HepG2 (cell line): ENCODE data around the gene ZFAND3. TPM values are rescaled to one million over a fixed set of nuclear protein-coding genes. Genes with fewer than 3 reads are reported as not detected.

Experiments
- ATAC-seq: fragments of 200-7000 bp; cut with Tn5 transposase; 3 replicates; pipeline ENCODE4 v1.9.1; 2020; ENCODE audit warnings: mild to moderate bottlenecking, moderate library complexity
- BruUV-seq: library from RNA; stranded (reverse); fragments of 400-500 nt; replicated peaks from 2 replicates; lab custom pipeline; 2021; lab: Mats Ljungman, UMichigan
- CTCF ChIA-PET: fragments of 300-600 bp; formaldehyde crosslinking; extraction: SDS; loops from one replicate; lab custom pipeline; 2021; ENCODE audit warnings: low total read pairs, inconsistent platforms, low intra/inter-chr PET ratio; lab: Yijun Ruan, JAX
- POLR2A ChIA-PET: fragments of 350-600 bp; sonication (Branson Sonifier 250); formaldehyde crosslinking; loops from one replicate; lab custom pipeline; 2020; ENCODE audit warnings: antibody characterized with exemption, inconsistent platforms; lab: Yijun Ruan, JAX
- DNase-seq: peaks from one replicate; pipeline ENCODE4 v3.0.0-alpha.2; 2015; ENCODE audit warnings: low spot score
- FAIRE-seq: peaks from 3 replicates; lab custom pipeline; 2011; peaks lifted over from hg19 to GRCh38; lab: Jason Lieb, UNC
- H2AFZ ChIP-seq: one replicate; pipeline ENCODE4 v1.6.1; 2011; ENCODE audit warnings: low read length, inconsistent platforms
- H3K27ac ChIP-seq: fragments of 300-600 bp; 3 replicates; pipeline ENCODE4 v1.8.0; 2011; ENCODE audit warnings: mixed run types, mild to moderate bottlenecking, mixed read lengths, low read length, inconsistent platforms; ENCODE audit not compliant: insufficient read depth; ENCODE audit errors: extremely low read length
- H3K27me3 ChIP-seq, 2 experiments: fragments of 200-600 bp in 1 of 2; 2 replicates in 1 of 2; 3 replicates in 1 of 2; pipeline versions ENCODE4 v1.6.0 to v1.8.0; 2011; ENCODE audit warnings: low read length in 2 of 2, mild to moderate bottlenecking in 2 of 2, moderate library complexity in 2 of 2, inconsistent platforms in 1 of 2; ENCODE audit not compliant: insufficient read depth in 2 of 2, control insufficient read depth in 1 of 2
- H3K36me3 ChIP-seq, 2 experiments: fragments of 200-600 bp in 1 of 2; replicated peaks in 1 of 2; 2 replicates in 1 of 2; 3 replicates in 1 of 2; pipeline versions ENCODE4 v1.5.1 to v1.8.0; 2011; ENCODE audit warnings: low read length in 2 of 2, inconsistent platforms in 1 of 2; ENCODE audit not compliant: insufficient read depth in 2 of 2, control insufficient read depth in 1 of 2
- H3K4me1 ChIP-seq: 2 replicates; pipeline ENCODE4 v1.5.1; 2012; ENCODE audit warnings: low read length, inconsistent platforms; ENCODE audit not compliant: insufficient read depth
- H3K4me2 ChIP-seq: 2 replicates; pipeline ENCODE4 v1.6.0; 2011; ENCODE audit warnings: low read depth, low read length, inconsistent platforms
- H3K4me3 ChIP-seq, 3 experiments: fragments of 200-600 bp in 1 of 3; sonication (generic), shearing (Covaris generic) in 1 of 3; replicated peaks in 1 of 3; 2 replicates each; pipeline ENCODE4 v1.5.1; 2011 to 2016; ENCODE audit warnings: low read length in 3 of 3, inconsistent platforms in 2 of 3, low read depth in 2 of 3, mild to moderate bottlenecking in 2 of 3, control low read depth in 1 of 3, mixed read lengths in 1 of 3; ENCODE audit not compliant: insufficient read depth in 1 of 3
- H3K79me2 ChIP-seq: one replicate; pipeline ENCODE4 v1.6.1; 2011; ENCODE audit warnings: low read length, inconsistent platforms; ENCODE audit not compliant: insufficient read depth
- H3K9ac ChIP-seq: 2 replicates; pipeline ENCODE4 v1.6.0; 2011; ENCODE audit warnings: mild to moderate bottlenecking, low read depth, low read length, inconsistent platforms; ENCODE audit not compliant: insufficient read depth
- H3K9me3 ChIP-seq: 2 replicates; pipeline ENCODE4 v1.5.1; 2012; ENCODE audit warnings: mild to moderate bottlenecking, low read length
- H4K20me1 ChIP-seq: 2 replicates; pipeline ENCODE4 v1.6.0; 2011; ENCODE audit warnings: inconsistent platforms, mild to moderate bottlenecking, low read length, moderate library complexity; ENCODE audit not compliant: insufficient read depth
- BCL6 ChIP-seq: IDR thresholded peaks from 2 replicates; pipeline ENCODE4 v1.6.1; 2016; ENCODE audit warnings: missing genetic modification reagents, missing compliant biosample characterization
- ERF ChIP-seq: IDR thresholded peaks from 2 replicates; pipeline ENCODE4 v1.6.1; 2018; ENCODE audit warnings: missing biosample characterization, missing genetic modification reagents
- MAZ ChIP-seq, 2 experiments: sonication (generic) in 1 of 2; formaldehyde crosslinking in 1 of 2; IDR thresholded peaks; 2 replicates each; pipeline versions ENCODE4 v1.5.0 to v1.6.1; 2012 to 2020; ENCODE audit warnings: low read depth in 2 of 2, mild to moderate bottlenecking in 2 of 2, borderline replicate concordance in 1 of 2, improper control_type of control experiment in 1 of 2, low read length in 1 of 2, missing genetic modification reagents in 1 of 2, moderate library complexity in 1 of 2
- PCBP1 ChIP-seq: fragments of 200-400 bp; formaldehyde crosslinking; IDR thresholded peaks from 2 replicates; pipeline ENCODE4 v1.6.1; 2017; ENCODE audit warnings: mild to moderate bottlenecking, low read depth, low read length, borderline replicate concordance
- SSRP1 ChIP-seq: IDR thresholded peaks from 2 replicates; pipeline ENCODE4 v1.6.1; 2016; ENCODE audit warnings: control low read depth
- ZNF235 ChIP-seq: sonication (generic); formaldehyde crosslinking; IDR thresholded peaks from 2 replicates; pipeline ENCODE4 v1.8.1; 2023; ENCODE audit warnings: mild to moderate bottlenecking, missing genetic modification reagents, borderline replicate concordance
- ZNF460 ChIP-seq: sonication (generic); formaldehyde crosslinking; IDR thresholded peaks from 2 replicates; pipeline ENCODE4 v1.5.1; 2020; ENCODE audit warnings: missing genetic modification reagents, mild to moderate bottlenecking, borderline replicate concordance
- ZSCAN30 ChIP-seq: sonication (generic); formaldehyde crosslinking; IDR thresholded peaks from 2 replicates; pipeline ENCODE4 v1.5.0; 2020; ENCODE audit warnings: mild to moderate bottlenecking, missing genetic modification reagents
- WGBS: methylation state at CpG from one replicate; pipeline ENCODE4 v1.1.6; 2017; ENCODE audit warnings: low lambda C conversion rate; 5-methylcytosine and 5-hydroxymethylcytosine counted together
- in situ Hi-C: cut with HindIII; loops from 2 replicates; pipeline ENCODE4 v1.10.0; 2017; ENCODE audit warnings: low pct_unique_long_range_greater_than_20kb; ENCODE audit not compliant: extremely low pct_ligation_motif_present
- intact Hi-C: fragments of 100-400 bp; cut with micrococcal nuclease; formaldehyde crosslinking; loops from one replicate; pipeline ENCODE4 v1.10.0; 2022; ENCODE audit not compliant: unreplicated experiment
- polyA plus RNA-seq, 8 experiments: library from polyadenylated mRNA; depleted of rRNA in 3 of 8; stranded (reverse) in 7 of 8; unstranded in 1 of 8; fragments of >200 nt; fragmentation: Illumina TruSeq in 4 of 8; extraction: Trizol in 4 of 8; gene quantifications; 2 replicates each; pipeline versions ENCODE4 v1.2.1 to v1.2.3, GENCODE V29; 2011 to 2016; ENCODE audit warnings: low read depth in 4 of 8, missing spikeins in 1 of 8, mixed read lengths in 1 of 8; ENCODE audit not compliant: insufficient read depth in 1 of 8
- total RNA-seq, 5 experiments: library from RNA; depleted of rRNA; stranded (reverse); fragments of >200 nt; fragmentation: Illumina TruSeq; extraction: Trizol; gene quantifications; 2 replicates each; pipeline ENCODE4 v1.2.3, GENCODE V29; 2016; ENCODE audit warnings: low read depth in 1 of 5
- TF ChIP-seq, protein P1 (sequence below): sonication (generic); formaldehyde crosslinking; IDR thresholded peaks from 2 replicates; pipeline ENCODE4 v1.8.0; 2022; ENCODE audit warnings: missing genetic modification reagents, low read depth, mild to moderate bottlenecking, borderline replicate concordance
- TF ChIP-seq, protein P2 (sequence below): sonication (generic); formaldehyde crosslinking; IDR thresholded peaks from 2 replicates; pipeline ENCODE4 v1.5.1; 2020; ENCODE audit warnings: mild to moderate bottlenecking, missing genetic modification reagents
- TF ChIP-seq, protein P3 (sequence below): sonication (generic); formaldehyde crosslinking; IDR thresholded peaks from 2 replicates; pipeline ENCODE4 v1.5.0; 2020; ENCODE audit warnings: missing genetic modification reagents

The ZFAND3 gene
- total and polyA plus RNA-seq, 2 of the 13 experiments (the other 11 are each of a cell fraction or from before 2014, with no cell fraction given), result 16.4 to 17.1 TPM

DNA sequence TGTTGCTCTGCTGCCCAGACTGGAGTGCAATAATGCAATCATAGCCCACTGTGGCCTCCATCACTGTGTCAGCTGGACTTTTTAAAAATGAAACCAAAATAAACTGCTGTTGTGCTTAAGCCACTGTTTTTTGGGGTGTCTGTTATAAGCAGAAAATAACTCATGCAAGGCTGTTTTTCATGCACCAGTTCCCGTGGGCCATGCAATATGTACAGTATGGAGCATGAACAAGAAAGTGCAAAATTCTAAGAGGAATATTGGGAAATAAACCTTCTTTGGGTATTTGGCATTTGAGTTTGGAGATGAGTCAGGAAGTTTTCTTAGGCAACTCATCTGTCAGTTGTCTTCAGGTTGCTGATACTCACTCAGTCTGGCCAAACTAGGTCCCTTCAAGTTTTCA lies 14.9 kb upstream of the ZFAND3 start:
- ChIA-PET POLR2A (no interaction called here), CTCF (no interaction called here)
- TF ChIP-seq, protein P1, sequence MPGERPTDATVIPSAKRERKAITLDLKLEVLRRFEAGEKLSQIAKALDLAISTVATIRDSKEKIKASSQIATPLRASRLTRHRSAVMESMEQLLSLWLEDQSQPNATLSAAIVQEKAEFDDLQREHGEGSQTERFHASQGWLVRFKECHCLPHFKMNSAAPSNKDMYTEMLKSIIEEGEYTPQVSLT (CRISPR knock-in tag), result no peak
- TF ChIP-seq ZSCAN30 (no peak), BCL6 (no peak), ZNF460 (no peak), PCBP1 (no peak), ERF (no peak), ZNF235 (CRISPR knock-in tag) (no peak), MAZ (IDR thresholded peaks at IDR 0.05; ENCODE audit: borderline replicate concordance, low read depth, low read length) (no peak), MAZ (CRISPR knock-in tag; IDR thresholded peaks at IDR 0.05; ENCODE audit: low read depth) (no peak), SSRP1 (no peak)
- TF ChIP-seq, protein P2, sequence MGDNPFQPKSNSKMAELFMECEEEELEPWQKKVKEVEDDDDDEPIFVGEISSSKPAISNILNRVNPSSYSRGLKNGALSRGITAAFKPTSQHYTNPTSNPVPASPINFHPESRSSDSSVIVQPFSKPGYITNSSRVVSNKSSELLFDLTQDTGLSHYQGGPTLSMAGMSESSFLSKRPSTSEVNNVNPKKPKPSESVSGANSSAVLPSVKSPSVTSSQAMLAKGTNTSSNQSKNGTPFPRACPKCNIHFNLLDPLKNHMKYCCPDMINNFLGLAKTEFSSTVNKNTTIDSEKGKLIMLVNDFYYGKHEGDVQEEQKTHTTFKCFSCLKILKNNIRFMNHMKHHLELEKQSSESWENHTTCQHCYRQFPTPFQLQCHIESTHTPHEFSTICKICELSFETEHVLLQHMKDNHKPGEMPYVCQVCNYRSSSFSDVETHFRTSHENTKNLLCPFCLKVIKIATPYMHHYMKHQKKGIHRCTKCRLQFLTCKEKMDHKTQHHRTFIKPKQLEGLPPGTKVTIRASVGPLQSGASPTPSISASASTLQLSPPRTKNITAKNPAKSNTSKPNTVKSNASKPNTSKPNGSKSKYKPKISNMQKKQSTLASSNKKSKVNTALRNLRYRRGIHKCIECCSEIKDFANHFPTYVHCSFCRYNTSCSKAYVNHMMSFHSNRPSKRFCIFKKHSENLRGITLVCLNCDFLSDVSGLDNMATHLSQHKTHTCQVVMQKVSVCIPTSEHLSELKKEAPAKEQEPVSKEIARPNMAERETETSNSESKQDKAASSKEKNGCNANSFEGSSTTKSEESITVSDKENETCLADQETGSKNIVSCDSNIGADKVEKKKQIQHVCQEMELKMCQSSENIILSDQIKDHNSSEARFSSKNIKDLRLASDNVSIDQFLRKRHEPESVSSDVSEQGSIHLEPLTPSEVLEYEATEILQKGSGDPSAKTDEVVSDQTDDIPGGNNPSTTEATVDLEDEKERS (CRISPR knock-in tag), result no peak
- TF ChIP-seq, protein P3, sequence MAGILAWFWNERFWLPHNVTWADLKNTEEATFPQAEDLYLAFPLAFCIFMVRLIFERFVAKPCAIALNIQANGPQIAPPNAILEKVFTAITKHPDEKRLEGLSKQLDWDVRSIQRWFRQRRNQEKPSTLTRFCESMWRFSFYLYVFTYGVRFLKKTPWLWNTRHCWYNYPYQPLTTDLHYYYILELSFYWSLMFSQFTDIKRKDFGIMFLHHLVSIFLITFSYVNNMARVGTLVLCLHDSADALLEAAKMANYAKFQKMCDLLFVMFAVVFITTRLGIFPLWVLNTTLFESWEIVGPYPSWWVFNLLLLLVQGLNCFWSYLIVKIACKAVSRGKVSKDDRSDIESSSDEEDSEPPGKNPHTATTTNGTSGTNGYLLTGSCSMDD (CRISPR knock-in tag), result no peak

More for the DNA sequence above, 14.9 kb upstream of the ZFAND3 start:
- Histone ChIP-seq H3K4me2 (no peak overlapping the region), H3K27me3 (0 out of 5 replicates have a peak, but pooled peaks cover 0 to 5% of the 10 kb centered on the region in 2 experiments), H3K36me3 (no peaks in the 10 kb centered on the region), H3K9me3 (no peaks in the 10 kb centered on the region), H2AFZ (no peak overlapping the region), H3K9ac (no peak overlapping the region), H3K4me3 (no peak overlapping the region), H4K20me1 (no peaks in the 10 kb centered on the region), H3K27ac (no peak overlapping the region), H3K79me2 (no peaks in the 10 kb centered on the region), H3K4me1 (peaks cover 32% of the 10 kb centered on the region)
- BruUV-seq, result no TSS peak
- ATAC-seq, result no peak
- in situ Hi-C loops, result no loop called here
- WGBS, result 9% methylated on average over 1 of the region's 1 CpG
- no peak for DNase-seq
- no peak for FAIRE-seq
- intact Hi-C loops, result no loop called here
